Measurements from ENCODE around the gene TIMM23B.
A peak's percentile ranks its signal among the peaks of the same experiment; 100 is the strongest.
"Not testable (repeated sequence)": the region's sequence is repeated elsewhere in the genome, so short reads cannot be mapped to it uniquely, and the experiment has no call there.

The TIMM23B gene, protein sequence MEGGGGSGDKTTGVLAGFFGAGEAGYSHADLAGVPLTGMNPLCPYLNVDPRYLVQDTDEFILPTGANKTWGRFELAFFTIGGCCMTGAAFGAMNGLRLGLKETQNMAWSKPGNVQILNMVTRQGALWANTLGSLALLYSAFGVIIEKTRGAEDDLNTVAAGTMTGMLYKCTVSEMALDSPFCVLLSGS

DNA sequence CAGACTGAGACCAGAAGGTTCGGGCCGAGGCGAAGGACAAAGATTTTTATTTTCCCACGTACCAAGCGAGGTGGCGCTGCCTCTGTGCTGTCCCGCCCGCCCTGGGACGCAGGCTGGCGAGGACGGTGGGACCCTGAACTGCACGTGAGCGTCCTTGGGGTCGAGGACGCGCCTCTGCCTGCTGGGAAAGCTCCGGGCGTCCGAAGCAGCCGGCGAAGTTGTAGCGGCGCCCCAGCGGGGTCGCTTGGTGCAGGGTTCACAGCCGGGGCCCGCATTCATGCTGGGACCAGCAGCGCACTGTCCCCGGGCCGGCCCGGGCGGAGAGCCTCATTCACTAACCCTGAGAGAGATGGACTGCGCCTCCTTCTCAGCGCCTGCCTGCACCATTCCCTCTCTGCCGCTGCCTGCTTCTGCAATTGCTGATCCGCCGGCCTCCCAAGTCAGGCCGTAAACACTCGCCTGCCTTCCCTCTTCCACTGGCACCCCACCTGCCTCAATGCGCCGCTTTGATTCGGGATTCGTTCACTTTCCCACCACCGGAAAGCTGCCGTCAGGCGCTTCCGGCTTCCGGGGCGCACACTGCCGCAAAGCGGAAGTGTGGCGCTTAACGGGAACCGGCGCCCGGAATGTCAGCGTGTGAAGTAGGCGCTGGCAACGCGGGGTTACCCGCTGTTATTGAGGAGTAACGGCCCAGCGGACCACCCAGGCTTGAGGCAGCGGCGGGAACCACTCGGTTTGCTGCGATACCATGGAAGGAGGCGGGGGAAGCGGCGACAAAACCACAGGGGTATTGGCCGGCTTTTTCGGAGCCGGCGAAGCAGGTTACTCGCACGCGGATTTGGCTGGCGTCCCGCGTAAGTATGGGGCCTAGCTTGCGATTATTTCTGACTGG, at the start of gene TIMM23B, which contains the start of gene PARG:
TSS of gene TIMM23B (plus strand) at position 607 of the 892 bp plus-strand sequence. CDS start at position 749, 142 bp downstream.
TSS of gene PARG (minus strand) at position 581 of the 892 bp plus-strand sequence. CDS start at position 279, 302 bp downstream.
- peak within 1 kb of the TSS; percentile 77 for H3K4me3 ChIP-seq (ENCODE audit: low read depth, low read length)

DNA sequence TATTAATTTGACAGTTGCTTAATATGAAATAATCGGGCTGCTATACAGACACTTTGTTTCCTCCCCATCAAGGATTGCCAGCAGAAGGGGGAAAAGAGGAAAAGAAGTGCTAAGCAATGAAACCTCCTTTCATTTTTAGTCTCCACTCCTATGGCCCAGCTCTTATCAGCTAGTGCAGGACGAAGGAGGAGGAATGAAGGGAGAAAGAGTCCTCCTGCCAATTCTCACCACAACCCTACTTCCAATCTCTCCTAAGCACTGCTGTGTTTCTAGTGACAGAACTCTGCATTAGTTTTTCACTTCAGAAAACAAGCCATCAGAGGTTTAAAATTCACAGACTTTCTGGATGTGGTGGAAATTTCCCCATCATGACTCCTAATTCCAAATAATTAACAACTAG, 41.9 kb upstream of the TIMM23B start:
- not testable (repeated sequence) for H3K4me3 ChIP-seq (ENCODE audit: low read depth, low read length)

DNA sequence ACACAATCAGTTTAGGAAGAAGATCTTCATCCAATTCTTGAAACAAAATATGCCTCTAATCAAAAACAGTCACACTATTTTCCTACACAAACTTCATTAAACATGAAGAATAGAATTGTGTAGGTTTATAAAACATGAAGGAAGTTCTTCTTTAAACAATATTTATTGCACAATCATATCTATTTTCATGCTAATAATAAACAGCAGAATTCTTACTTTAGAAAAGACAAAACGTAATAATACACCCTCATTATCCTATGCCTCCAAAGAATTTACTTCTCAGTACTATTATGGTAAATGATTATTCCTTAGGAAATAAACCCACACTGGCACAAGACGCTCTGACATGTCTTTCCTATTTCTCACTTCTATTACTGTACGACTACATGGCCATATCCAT, 41.4 kb upstream of the TIMM23B start:
- not testable (repeated sequence) for H3K4me3 ChIP-seq (ENCODE audit: low read depth, low read length)

DNA sequence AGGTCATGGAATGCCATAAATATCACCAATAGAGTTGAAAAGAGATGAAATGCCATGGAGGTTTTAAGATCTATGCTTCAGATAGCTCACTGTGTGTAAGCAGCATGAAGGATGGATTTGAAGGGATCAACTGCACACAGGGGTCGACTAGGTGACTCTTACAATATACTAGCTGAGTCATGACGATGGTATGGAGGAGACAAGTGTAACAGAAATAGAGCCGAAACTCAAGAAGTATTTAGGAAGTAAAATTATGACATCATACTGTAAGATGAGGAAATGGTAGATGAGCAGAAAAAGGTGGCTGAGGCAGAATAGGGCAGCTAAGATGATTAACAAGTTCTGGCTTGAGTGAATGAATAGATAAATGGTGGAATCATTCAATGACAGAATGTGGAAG, 38.0 kb upstream of the TIMM23B start:
- not testable (repeated sequence) for H3K4me3 ChIP-seq (ENCODE audit: low read depth, low read length)

DNA sequence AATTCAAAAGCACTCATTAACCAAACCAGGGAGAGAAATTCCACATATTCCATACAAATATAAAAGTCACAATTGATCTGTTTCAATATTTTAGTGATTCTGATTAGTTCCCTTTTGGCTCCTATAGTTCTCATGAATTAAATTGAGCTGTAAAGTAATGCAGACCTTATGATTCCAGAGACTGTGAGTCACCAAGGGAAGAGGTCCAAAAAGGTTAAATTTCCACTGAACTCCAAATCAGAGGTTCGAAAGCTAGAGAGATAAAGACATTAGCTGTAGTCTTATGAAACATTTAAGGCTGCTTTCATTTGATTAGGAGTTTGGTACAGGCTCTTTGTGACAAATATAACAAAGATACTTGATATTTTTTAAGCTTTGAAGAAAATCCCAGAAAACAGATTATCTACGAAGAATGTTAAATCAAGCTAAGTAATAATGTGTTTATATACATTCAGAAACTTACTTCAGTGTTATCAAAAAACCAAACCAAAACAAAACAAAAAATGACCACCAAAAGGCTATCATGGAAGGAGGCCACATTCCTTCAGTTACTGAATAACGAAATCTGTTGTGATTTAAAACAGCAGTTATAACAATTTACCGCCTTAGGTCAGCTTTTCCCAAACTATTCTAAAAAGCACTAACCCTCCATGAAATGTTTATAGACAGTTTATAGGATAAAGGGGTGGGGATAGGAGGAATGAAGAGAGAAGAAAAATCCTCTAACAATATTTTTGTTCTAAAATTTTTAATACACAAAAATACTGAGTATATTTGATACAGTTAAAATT, 33.4 kb upstream of the TIMM23B start:
- not testable (repeated sequence) for H3K4me3 ChIP-seq (ENCODE audit: low read depth, low read length)

DNA sequence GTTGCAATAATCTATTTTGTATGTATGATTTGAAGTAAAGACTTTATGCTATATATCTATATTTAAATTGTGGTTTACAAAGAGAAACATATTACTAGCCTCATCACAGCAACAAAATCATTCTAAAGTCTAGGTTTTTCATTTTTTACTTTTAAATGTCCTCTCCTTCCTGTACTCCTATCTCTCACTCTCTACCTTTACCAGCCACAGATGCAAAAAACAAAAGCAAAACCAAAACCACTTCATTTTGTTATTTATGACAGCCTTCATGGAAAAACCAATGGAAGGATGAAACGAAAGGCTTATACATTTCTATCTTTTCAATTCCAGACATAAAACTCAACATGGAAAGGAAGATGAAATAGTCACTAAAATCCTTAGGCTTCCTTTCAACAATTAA, 31.6 kb upstream of the TIMM23B start:
- not testable (repeated sequence) for H3K4me3 ChIP-seq (ENCODE audit: low read depth, low read length)

DNA sequence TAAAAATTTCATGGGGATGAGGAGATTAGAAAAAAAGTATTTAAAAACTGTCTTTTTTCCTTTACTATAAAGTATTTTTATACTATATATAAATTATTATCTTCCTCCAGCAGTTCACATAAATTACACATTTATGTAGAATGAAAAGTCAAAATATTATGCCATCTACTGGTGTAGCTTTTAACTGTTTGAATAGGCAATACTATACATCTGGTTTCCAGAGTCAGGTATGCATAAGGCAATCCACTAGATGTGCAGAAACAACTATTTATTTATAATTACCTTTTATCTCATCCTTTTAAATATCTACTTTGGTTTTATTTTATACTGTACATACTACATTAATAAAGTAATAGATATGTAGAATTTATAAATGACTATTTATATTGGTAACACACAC, 25.4 kb upstream of the TIMM23B start:
- H3K4me3 ChIP-seq (ENCODE audit: low read depth, low read length): not testable (repeated sequence)

DNA sequence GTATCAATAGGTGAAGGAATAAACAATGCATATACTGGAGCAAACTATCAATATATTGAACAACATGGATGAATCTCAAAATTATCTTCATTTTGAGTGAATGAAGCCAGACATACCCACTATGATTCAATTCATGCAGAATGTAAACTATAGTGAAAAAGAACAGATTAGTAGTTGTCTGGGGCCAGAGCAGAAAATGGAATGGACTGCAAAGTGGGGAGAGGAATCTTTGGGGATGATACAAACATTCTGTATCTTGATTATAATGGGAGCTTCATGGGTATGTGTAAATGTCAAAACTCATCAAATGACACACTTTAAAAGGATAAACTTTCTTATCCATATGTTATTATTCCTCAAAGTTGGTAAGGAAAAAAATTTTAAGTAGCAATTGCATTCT, 23.9 kb upstream of the TIMM23B start:
- H3K4me3 ChIP-seq (ENCODE audit: low read depth, low read length): not testable (repeated sequence)

DNA sequence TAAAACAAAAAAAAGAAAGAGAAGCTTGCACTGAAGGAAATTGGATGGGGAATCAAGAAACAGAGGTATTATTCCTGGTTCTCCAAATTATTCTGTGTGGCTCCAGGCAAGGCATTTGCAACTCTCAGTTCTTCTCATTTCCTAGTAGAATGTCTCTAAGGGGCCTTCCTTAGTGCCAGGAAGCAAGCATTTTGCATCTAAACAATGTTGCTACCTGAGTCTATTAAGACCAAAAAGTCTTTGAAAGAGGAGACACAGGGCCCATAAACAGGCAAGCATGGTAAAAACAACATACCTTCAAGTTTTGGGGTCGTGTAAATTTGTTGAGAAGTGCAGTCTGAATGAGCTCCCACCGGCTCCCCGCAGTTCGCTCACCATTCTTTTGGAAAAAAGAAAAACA, 19.8 kb upstream of the TIMM23B start:
- not testable (repeated sequence) for H3K4me3 ChIP-seq (ENCODE audit: low read depth, low read length)

DNA sequence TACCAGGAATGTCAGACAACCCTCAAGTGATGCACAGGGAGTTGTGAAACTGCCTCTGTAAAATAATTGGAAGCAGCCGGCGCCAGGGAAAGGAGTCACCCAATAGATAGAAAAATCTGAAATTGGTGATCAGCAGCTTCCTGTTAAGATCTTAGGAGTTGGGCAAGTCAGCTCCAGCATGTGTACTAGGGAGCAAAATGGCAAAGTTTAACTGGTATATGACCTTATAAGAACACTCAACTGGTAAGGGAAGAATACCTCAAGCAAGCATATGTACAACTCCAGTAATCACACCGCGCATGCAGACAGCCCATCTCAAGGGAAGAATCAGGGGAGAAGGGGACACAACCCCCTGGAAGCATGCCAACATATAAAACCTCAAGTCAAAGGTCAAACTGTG, 18.3 kb upstream of the TIMM23B start:
- not testable (repeated sequence) for H3K4me3 ChIP-seq (ENCODE audit: low read depth, low read length)

DNA sequence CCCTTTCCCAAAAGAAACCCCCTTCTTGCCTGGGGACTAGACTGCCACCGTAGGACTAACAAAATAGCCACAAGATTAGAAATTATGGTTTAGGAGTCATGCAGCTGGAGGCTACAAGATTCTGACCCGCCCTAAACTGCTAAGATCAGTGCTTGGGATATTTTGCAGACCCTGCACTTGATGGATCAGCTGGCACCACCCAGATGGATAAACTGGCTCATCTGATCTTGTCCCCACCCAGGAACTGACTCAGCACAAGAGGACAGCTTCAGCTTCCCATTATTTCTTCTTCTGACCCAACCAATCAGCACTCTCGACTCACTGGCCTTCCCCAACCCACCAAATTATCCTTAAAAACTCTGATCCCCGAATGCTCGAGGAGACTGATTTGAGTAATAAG, 10.6 kb upstream of the TIMM23B start:
- not testable (repeated sequence) for H3K4me3 ChIP-seq (ENCODE audit: low read depth, low read length)

DNA sequence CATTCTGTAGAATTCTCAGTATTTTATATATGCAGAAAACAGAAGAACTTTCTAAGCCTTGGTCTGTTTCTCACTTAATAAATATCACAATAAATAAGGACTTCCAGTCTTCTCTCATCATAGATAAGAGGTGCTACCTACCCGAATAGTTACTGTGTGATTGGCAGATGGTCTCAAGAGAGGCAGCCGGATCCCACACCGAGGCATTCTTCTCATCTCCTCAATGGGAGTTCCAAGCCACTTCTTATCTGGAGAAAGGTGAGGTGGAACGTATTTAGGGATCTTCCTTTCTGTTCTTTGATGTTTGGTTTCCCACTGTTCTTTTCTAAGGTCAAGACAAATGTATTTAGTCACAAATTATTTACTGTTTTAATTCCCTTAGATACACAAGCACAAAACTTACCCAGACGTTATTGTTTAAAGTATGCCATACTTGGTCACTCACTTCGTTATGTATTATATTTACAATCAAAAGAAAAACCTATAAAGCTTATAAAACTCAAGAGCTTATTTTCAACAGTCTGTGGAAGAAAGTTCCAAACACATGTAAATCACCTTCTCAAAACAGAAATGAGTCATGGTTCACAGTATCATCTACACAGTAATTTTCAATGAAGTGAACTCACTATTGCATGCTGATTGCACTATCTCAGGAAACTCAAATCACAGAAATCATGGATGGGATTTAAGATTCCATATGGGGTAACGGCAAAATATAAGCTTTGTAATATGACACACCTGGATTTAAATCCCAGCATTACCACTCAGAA, 9.7 kb upstream of the TIMM23B start:
- H3K4me3 ChIP-seq (ENCODE audit: low read depth, low read length): not testable (repeated sequence)

DNA sequence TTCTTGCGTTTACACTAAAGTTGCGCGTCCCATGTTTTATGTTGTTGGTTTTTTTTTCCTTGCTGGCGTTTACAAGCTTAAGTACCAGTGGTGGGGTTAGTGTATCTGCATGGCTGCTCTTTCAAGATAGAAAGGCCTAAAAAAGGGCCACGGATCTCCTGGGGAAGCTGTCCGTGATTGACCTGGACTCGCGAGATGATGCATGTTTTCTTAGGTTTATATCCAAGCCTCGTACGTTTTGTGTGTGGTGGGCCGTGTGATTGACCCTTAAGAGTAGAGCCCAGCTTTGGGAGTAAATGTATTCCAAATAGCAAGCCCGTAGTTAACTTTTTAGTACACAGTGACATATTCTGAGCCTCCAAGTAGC, 469 bp downstream of the TIMM23B start:
- H3K4me3 ChIP-seq (ENCODE audit: low read depth, low read length): peak overlapping the region; percentile 77

DNA sequence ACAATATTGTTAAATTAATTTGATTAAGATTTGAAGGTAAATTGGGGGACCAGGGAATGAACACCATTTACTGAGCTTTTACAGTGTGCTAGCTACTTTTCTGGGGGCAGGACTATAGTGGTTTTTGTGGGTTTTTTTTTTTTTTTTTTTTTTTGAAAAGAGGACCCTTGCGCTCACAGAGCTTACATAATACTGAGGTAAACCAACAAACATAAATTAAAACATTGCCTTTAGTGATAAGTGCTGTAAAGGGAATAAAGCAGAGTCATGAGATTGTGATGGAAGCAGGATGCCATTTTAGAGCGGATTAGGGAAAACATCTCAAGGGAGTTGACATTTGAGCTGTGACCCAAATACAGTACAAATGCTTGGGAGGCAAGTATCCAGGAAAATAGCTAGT, 1.8 kb downstream of the TIMM23B start:
- not testable (repeated sequence) for H3K4me3 ChIP-seq (ENCODE audit: low read depth, low read length)

DNA sequence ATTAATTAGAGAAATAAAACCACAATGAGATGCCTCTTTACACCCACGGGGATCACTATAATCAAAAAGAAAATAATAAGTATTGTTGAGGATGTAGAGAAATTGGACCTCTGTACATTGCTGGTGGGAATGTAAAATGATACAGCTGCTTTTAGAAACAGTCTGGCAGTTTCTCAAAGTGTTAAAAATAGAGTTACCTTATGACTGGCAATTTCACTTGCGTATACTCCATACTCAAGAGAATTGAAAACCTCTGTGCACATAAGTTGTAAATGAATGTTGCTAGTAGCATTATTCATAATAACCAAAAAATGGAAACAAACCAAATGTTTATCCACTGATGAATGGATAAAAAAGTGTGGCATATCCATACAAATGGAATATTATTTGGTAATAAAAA, 6.3 kb downstream of the TIMM23B start:
- H3K4me3 ChIP-seq (ENCODE audit: low read depth, low read length): not testable (repeated sequence)

DNA sequence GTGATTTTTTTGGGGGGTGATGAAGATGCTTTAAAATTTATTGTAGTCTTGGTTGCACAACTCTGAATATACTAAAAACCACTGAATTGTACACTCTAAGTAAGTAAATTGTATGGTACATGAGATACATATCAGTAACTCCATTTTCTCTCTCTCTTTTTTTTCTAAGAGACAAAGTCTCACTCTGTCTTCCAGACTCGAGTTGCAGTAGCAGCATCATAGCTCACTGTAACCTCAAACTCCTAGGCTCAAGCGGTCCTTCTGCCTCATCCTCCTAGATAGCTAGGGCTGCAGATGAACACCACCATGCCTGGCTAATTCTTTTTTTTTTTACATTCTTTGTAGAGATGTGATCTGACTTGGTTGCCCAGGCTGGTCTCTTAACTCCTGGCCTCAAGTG, 6.9 kb downstream of the TIMM23B start:
- not testable (repeated sequence) for H3K4me3 ChIP-seq (ENCODE audit: low read depth, low read length)

DNA sequence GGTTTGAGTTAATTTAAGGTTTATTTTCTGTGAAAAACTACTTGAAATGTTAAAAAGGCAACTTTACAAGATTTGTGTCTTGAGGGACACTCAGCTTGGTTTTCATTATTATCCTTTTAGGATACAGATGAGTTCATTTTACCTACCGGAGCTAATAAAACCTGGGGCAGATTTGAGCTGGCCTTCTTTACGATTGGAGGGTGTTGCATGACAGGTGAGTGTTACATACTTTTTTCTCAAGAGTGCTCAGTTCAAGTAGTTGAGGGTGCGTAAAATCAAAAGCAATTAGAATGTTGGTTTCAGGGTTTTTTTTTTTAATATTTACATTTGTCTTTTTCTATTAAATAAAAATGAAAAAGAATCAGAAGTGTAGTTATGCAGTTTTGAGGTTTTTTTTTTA, 10.2 kb downstream of the TIMM23B start:
- H3K4me3 ChIP-seq (ENCODE audit: low read depth, low read length): not testable (repeated sequence)

DNA sequence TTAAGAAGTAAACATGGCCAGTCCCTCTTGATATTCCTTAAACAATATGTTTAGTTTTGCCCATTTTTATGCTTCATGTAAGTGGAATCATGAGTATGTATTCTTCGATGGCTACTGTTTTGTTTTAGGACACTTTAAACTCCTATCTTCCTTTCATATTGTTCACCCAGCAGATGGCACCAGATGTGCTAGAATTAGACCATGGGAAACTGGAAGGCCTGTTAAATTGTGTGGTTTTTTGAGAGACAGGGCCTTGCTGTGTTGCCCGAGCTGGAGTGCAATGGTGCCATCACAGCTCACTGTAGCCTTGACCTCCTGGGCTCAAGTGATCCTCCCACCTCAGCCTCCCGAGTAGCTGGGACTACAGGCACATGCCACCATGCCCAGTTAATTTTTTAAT, 11.3 kb downstream of the TIMM23B start:
- not testable (repeated sequence) for H3K4me3 ChIP-seq (ENCODE audit: low read depth, low read length)

DNA sequence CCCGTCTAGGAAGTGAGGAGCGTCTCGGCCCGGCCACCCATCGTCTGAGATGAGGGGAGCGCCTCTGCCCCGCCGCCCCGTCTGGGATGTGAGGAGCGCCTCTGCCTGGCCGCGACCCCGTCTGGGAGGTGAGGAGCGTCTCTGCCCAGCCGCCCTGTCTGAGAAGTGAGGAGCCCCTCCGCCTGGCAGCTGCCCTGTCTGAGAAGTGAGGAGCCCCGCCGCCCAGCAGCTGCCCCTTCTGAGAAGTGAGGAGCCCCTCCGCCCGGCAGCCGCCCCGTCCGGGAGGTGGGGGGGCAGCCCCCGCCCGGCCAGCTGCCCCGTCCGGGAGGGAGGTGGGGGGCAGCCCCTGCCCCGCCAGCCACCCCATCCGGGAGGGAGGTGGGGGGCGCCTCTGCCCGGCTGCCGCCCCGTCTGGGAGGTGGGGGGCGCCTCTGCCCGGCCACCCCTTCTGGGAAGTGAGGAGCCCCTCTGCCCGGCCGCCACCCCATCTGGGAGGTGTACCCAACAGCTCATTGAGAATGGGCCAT, 28.5 kb downstream of the TIMM23B start:
- H3K4me3 ChIP-seq (ENCODE audit: low read depth, low read length): not testable (repeated sequence)

DNA sequence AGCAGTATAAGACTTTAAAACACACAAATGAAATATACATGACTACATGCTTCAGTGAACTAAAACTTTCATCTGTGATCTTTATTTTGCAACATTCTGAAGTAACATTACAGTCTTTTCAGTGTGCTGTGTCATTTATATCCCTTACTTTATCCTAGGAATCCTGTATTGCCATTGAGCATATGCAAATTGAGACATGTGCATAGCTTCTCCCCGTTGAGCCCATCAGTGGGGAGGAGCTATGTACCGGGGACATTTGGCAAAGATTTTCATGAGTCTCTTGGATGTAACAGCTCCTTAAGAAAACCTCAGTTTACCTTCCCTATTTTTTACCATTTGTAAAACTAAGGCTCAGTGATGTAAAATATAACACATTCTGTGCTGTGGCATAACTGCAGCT, 29.6 kb downstream of the TIMM23B start:
- H3K4me3 ChIP-seq (ENCODE audit: low read depth, low read length): not testable (repeated sequence)

DNA sequence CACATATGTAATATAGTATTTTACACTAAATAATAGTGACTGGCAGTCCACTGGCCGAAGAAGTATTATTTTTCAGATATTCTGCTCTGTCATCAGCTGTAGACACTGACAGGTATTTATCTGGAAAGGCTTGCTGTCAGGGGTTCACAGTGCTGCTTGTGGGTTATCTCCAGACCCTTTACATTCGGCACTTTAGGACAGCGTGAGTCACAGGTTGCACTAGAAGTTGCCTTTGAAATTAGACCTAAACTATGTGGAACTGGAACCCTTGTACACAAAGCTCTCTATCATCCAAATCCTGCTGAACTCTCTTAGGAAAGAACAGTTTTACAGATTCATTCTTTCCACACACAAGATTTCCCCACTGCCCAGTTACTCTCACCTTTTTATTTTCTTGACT, 30.2 kb downstream of the TIMM23B start:
- not testable (repeated sequence) for H3K4me3 ChIP-seq (ENCODE audit: low read depth, low read length)
